ENCODE measurements around the gene ZNF326. TPM values are rescaled to one million over a fixed set of nuclear protein-coding genes. Genes with fewer than 3 reads are reported as not detected.

Gene ZNF326
- total RNA-seq, 1 experiment from 2014 or later = 19.3 TPM

DNA sequence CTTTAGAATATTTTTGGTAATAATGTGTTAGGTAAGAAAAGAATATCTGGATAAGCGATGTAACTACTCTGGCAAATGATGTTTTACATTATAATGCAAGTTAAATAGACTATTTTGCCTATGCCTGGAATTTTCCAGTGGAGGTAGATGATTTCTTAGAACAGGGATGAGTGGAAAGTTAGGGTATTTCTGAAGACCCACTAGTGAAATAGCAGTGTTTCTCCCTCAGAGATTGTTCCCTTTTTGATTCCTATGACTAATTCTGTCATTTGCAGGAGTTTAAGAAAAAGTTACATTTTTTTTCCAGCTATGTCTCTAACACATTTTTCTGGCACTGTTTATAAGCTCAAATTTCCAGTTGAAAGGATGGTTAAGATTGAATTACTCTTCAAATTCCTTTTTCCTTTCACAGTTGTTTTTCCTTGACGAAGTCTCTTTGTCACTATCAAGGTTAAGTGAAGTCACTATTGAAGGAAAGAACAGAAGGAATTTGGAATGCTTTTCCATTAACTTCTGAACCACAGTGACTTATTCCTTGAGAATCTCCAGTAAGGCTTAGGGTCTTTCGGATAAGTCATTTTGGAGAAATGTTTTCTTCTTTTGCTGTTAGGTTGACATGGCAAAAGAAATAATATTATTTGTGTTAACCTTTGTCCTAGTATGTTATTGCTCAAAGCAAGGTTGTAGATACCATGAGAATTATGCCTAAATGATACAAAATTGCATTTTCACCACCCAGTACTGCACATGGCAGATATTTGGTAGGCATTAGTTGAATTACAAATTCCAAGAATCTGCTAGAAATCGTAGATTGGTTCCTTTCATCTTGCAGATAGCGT, 42.9 kb upstream of the ZNF326 start:
- BruUV-seq (replicated peaks) = no TSS peak
- Histone ChIP-seq H3K27me3 (ENCODE audit: insufficient read depth, low read length) (no peaks in the 10 kb centered on the region), H2AFZ (ENCODE audit: low read depth, low read length, poor library complexity, severe bottlenecking) (peak overlapping the region; percentile 95), H3K9ac (ENCODE audit: low read length) (no peak overlapping the region), H3K4me2 (ENCODE audit: low read length) (no peak overlapping the region), H3K9me3 (ENCODE audit: control insufficient read depth in 1 of 2, insufficient read depth in 1 of 2, low read depth in 1 of 2, low read length in 2 of 2) (no peaks in the 10 kb centered on the region), H4K20me1 (ENCODE audit: insufficient read depth) (no peaks in the 10 kb centered on the region), H3K36me3 (ENCODE audit: control insufficient read depth in 1 of 2, insufficient read depth in 2 of 2, low read length in 2 of 2) (no peaks in the 10 kb centered on the region), H3K27ac (ENCODE audit: low read depth, low read length) (no peak overlapping the region), H3K9me2 (ENCODE audit: insufficient read depth) (no peaks in the 10 kb centered on the region), H3K79me2 (ENCODE audit: insufficient read depth, low read length) (no peaks in the 10 kb centered on the region), H3K4me1 (ENCODE audit: control insufficient read depth in 1 of 2, insufficient read depth in 2 of 2, low read length in 2 of 2) (peaks cover 7 to 25% of the 10 kb centered on the region in 2 experiments), H3K4me3 (replicated peaks in 1 of 2; ENCODE audit: low read depth in 1 of 2, low read length in 2 of 2) (no peak overlapping the region)
- intact Hi-C loops (cut with micrococcal nuclease) = no loop called here
- DNase-seq (ENCODE audit: low read depth, low spot score) = no peak
- TF ChIP-seq SRF (IDR thresholded peaks at IDR 0.05; ENCODE audit: low read depth) (no peak), POLR2AphosphoS5 (IDR thresholded peaks at IDR 0.05; ENCODE audit: low read depth, low read length) (no peak), EZH2 (IDR thresholded peaks at IDR 0.05) (no peak), ZFX (IDR thresholded peaks at IDR 0.05) (no peak), FOSL1 (IDR thresholded peaks at IDR 0.05; ENCODE audit: low read depth) (no peak), POLR2A (IDR thresholded peaks at IDR 0.05; ENCODE audit: borderline replicate concordance, extremely low read depth, insufficient read depth, insufficient read length) (no peak), CBX3 (IDR thresholded peaks at IDR 0.05; ENCODE audit: low read depth) (no peak), SP1 (IDR thresholded peaks at IDR 0.05; ENCODE audit: low read depth) (no peak), RAD21 (IDR thresholded peaks at IDR 0.05; ENCODE audit: low read depth) (no peak), JUND (IDR thresholded peaks at IDR 0.05) (no peak), ZNF274 (IDR thresholded peaks at IDR 0.05; ENCODE audit: low read depth, low read length) (no peak), SIN3A (IDR thresholded peaks at IDR 0.05; ENCODE audit: low read depth) (no peak), TCF7L2 (IDR thresholded peaks at IDR 0.05; ENCODE audit: borderline replicate concordance, extremely low read depth, insufficient read depth, insufficient read length) (no peak)
- TF ChIP-seq, protein P1, sequence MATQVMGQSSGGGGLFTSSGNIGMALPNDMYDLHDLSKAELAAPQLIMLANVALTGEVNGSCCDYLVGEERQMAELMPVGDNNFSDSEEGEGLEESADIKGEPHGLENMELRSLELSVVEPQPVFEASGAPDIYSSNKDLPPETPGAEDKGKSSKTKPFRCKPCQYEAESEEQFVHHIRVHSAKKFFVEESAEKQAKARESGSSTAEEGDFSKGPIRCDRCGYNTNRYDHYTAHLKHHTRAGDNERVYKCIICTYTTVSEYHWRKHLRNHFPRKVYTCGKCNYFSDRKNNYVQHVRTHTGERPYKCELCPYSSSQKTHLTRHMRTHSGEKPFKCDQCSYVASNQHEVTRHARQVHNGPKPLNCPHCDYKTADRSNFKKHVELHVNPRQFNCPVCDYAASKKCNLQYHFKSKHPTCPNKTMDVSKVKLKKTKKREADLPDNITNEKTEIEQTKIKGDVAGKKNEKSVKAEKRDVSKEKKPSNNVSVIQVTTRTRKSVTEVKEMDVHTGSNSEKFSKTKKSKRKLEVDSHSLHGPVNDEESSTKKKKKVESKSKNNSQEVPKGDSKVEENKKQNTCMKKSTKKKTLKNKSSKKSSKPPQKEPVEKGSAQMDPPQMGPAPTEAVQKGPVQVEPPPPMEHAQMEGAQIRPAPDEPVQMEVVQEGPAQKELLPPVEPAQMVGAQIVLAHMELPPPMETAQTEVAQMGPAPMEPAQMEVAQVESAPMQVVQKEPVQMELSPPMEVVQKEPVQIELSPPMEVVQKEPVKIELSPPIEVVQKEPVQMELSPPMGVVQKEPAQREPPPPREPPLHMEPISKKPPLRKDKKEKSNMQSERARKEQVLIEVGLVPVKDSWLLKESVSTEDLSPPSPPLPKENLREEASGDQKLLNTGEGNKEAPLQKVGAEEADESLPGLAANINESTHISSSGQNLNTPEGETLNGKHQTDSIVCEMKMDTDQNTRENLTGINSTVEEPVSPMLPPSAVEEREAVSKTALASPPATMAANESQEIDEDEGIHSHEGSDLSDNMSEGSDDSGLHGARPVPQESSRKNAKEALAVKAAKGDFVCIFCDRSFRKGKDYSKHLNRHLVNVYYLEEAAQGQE (IDR thresholded peaks at IDR 0.05; ENCODE audit: low read depth) = no peak
- TF ChIP-seq, protein P2, sequence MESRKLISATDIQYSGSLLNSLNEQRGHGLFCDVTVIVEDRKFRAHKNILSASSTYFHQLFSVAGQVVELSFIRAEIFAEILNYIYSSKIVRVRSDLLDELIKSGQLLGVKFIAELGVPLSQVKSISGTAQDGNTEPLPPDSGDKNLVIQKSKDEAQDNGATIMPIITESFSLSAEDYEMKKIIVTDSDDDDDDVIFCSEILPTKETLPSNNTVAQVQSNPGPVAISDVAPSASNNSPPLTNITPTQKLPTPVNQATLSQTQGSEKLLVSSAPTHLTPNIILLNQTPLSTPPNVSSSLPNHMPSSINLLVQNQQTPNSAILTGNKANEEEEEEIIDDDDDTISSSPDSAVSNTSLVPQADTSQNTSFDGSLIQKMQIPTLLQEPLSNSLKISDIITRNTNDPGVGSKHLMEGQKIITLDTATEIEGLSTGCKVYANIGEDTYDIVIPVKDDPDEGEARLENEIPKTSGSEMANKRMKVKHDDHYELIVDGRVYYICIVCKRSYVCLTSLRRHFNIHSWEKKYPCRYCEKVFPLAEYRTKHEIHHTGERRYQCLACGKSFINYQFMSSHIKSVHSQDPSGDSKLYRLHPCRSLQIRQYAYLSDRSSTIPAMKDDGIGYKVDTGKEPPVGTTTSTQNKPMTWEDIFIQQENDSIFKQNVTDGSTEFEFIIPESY (IDR thresholded peaks at IDR 0.05; ENCODE audit: extremely low read depth, insufficient replicate concordance, low read length) = no peak
- TF ChIP-seq, protein P3, sequence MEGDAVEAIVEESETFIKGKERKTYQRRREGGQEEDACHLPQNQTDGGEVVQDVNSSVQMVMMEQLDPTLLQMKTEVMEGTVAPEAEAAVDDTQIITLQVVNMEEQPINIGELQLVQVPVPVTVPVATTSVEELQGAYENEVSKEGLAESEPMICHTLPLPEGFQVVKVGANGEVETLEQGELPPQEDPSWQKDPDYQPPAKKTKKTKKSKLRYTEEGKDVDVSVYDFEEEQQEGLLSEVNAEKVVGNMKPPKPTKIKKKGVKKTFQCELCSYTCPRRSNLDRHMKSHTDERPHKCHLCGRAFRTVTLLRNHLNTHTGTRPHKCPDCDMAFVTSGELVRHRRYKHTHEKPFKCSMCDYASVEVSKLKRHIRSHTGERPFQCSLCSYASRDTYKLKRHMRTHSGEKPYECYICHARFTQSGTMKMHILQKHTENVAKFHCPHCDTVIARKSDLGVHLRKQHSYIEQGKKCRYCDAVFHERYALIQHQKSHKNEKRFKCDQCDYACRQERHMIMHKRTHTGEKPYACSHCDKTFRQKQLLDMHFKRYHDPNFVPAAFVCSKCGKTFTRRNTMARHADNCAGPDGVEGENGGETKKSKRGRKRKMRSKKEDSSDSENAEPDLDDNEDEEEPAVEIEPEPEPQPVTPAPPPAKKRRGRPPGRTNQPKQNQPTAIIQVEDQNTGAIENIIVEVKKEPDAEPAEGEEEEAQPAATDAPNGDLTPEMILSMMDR (IDR thresholded peaks at IDR 0.05 in 2 of 3, conservative IDR thresholded peaks at IDR 0.05 in 1 of 3; ENCODE audit: borderline replicate concordance in 1 of 3, insufficient read depth in 1 of 3, low read depth in 2 of 3, low read length in 2 of 3) = no peak
- TF ChIP-seq, protein P4, sequence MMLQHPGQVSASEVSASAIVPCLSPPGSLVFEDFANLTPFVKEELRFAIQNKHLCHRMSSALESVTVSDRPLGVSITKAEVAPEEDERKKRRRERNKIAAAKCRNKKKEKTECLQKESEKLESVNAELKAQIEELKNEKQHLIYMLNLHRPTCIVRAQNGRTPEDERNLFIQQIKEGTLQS (IDR thresholded peaks at IDR 0.05) = no peak
- TF ChIP-seq, protein P5, sequence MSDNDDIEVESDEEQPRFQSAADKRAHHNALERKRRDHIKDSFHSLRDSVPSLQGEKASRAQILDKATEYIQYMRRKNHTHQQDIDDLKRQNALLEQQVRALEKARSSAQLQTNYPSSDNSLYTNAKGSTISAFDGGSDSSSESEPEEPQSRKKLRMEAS (IDR thresholded peaks at IDR 0.05) = no peak
- POLR2A ChIA-PET = no interaction called here
- CTCF ChIA-PET = no interaction called here
- ATAC-seq = no peak
- RAD21 ChIA-PET (ENCODE audit: low non-redundant PET in 1 of 2, low total read pairs in 2 of 2, uncharacterized antibody in 2 of 2, unreplicated experiment in 2 of 2) = no interaction called here

All from HCT116 (cell line).